Small intestine (tissue), 7 donors: ENCODE results near the gene PXDN. TPM values are rescaled to one million over a fixed set of nuclear protein-coding genes. Genes with fewer than 3 reads are reported as not detected.
A peak's percentile ranks its signal among the peaks of the same experiment; 100 is the strongest.

Source experiments
- DNase-seq, 2 donors: peaks; one replicate each; pipeline versions ENCODE4 v3.0.0 to v3.0.0-alpha.2; 2013
- FAIRE-seq: peaks from 2 replicates; lab custom pipeline; 2012; peaks lifted over from hg19 to GRCh38; lab: Jason Lieb, UNC
- H3K27ac ChIP-seq, 3 donors: one replicate each; pipeline ENCODE4 v1.5.1; 2013; ENCODE audit warnings: low read length in 2 of 3, mild to moderate bottlenecking in 2 of 3, control low read depth in 1 of 3, inconsistent platforms in 1 of 3, low read depth in 1 of 3, moderate library complexity in 1 of 3
- H3K27me3 ChIP-seq, 3 donors: one replicate each; pipeline ENCODE4 v1.6.1; 2013; ENCODE audit warnings: low read length in 3 of 3, inconsistent platforms in 1 of 3; ENCODE audit not compliant: control insufficient read depth in 3 of 3, insufficient read depth in 3 of 3
- H3K36me3 ChIP-seq, 3 donors: one replicate each; pipeline ENCODE4 v1.6.1; 2013; ENCODE audit warnings: low read length in 3 of 3, inconsistent platforms in 1 of 3, low read depth in 1 of 3, mild to moderate bottlenecking in 1 of 3, moderate library complexity in 1 of 3; ENCODE audit not compliant: control insufficient read depth in 3 of 3, insufficient read depth in 2 of 3
- H3K4me1 ChIP-seq, 3 donors: one replicate each; pipeline ENCODE4 v1.6.1; 2013; ENCODE audit warnings: low read length in 2 of 3, inconsistent platforms in 1 of 3, low read depth in 1 of 3, mild to moderate bottlenecking in 1 of 3, moderate library complexity in 1 of 3; ENCODE audit not compliant: control insufficient read depth in 3 of 3, insufficient read depth in 2 of 3
- H3K4me3 ChIP-seq, 3 donors: one replicate each; pipeline ENCODE4 v1.5.1; 2013; ENCODE audit warnings: low read length in 3 of 3, control low read depth in 1 of 3, inconsistent platforms in 1 of 3, low read depth in 1 of 3, mild to moderate bottlenecking in 1 of 3, moderate library complexity in 1 of 3
- H3K9me3 ChIP-seq, 2 donors: one replicate each; pipeline ENCODE4 v1.6.1; 2013; ENCODE audit warnings: low read depth in 1 of 2, low read length in 1 of 2; ENCODE audit not compliant: control insufficient read depth in 2 of 2, insufficient read depth in 1 of 2
- WGBS, 3 donors: extraction: QIAGEN DNeasy Blood & Tissue Kit; methylation state at CpG; one replicate each; pipeline ENCODE4 v1.1.7; 2013; 5-methylcytosine and 5-hydroxymethylcytosine counted together
- polyA plus RNA-seq, 4 donors: library from polyadenylated mRNA; stranded (reverse) in 3 of 4; unstranded in 1 of 4; fragments of 200-250 nt in 3 of 4; fragments of 120-200 nt in 1 of 4; gene quantifications; one replicate each; pipeline versions ENCODE4 v1.2.1 to v1.2.3, GENCODE V29; 2013
- donor health status: healthy with polysubstance abuse.
- donor health status: control.
- donor health status: control.
- donor health status: Bipolar disorder and iron deficiency.
- donor health status: healthy.

PXDN gene
- polyA plus RNA-seq, 4 donors = 0.81 to 38.9 (median 6.6) TPM

GRCh38 chr2:1687254-1687653 lies 57.1 kb downstream of the PXDN start:
- no peak for DNase-seq
- Histone ChIP-seq H3K36me3 (peaks cover 0 to 13% (median 0%) of the 10 kb centered on the region in 3 donors), H3K27ac (no peak overlapping the region), H3K9me3 (no peaks in the 10 kb centered on the region), H3K27me3 (no peaks in the 10 kb centered on the region), H3K4me1 (no peaks in the 10 kb centered on the region), H3K4me3 (no peak overlapping the region)
- no peak for FAIRE-seq
- WGBS, 3 donors = 70 to 87% (median 77%) methylated on average over 14 of the region's 14 CpGs

GRCh38 chr2:1686784-1687105 lies 57.6 kb downstream of the PXDN start:
- Histone ChIP-seq H3K9me3 (no peaks in the 10 kb centered on the region), H3K36me3 (peaks cover 0 to 13% (median 0%) of the 10 kb centered on the region in 3 donors), H3K4me3 (no peak overlapping the region), H3K4me1 (no peaks in the 10 kb centered on the region), H3K27ac (no peak overlapping the region), H3K27me3 (no peaks in the 10 kb centered on the region)
- DNase-seq (no peak), FAIRE-seq (no peak)
- WGBS, 3 donors = 80 to 82% (median 80%) methylated on average over 14 of the region's 14 CpGs

- Histone ChIP-seq H3K27ac (peak overlapping the region in 1 of 3 donors; percentile 11), H3K9me3 (no peaks in the 10 kb centered on the region), H3K36me3 (peaks cover 0 to 17% (median 0%) of the 10 kb centered on the region in 3 donors), H3K4me1 (no peaks in the 10 kb centered on the region), H3K4me3 (no peak overlapping the region), H3K27me3 (no peaks in the 10 kb centered on the region)
- WGBS, 3 donors = 69 to 80% (median 73%) methylated on average over 21 of the region's 21 CpGs
- DNase-seq (no peak), FAIRE-seq (no peak)
Observed at GRCh38 chr2:1685957-1686783, 58.1 kb downstream of the PXDN start.

GRCh38 chr2:1685078-1685956 lies 59.0 kb downstream of the PXDN start:
- Histone ChIP-seq H3K27me3 (no peaks in the 10 kb centered on the region), H3K27ac (no peak overlapping the region), H3K36me3 (peaks cover 0 to 23% (median 0%) of the 10 kb centered on the region in 3 donors), H3K9me3 (no peaks in the 10 kb centered on the region), H3K4me1 (no peaks in the 10 kb centered on the region), H3K4me3 (no peak overlapping the region)
- 82 to 87% (median 82%) methylated on average over 36 of the region's 36 CpGs for WGBS, 3 donors
- no peak for DNase-seq
- FAIRE-seq = no peak

GRCh38 chr2:1683297-1683696 lies 61.0 kb downstream of the PXDN start:
- peaks cover 0 to 28% (median 0%) of the 10 kb centered on the region in 3 donors for H3K36me3 ChIP-seq
- H3K27ac ChIP-seq = no peak overlapping the region
- H3K4me1 ChIP-seq = no peaks in the 10 kb centered on the region
- FAIRE-seq = no peak
- no peaks in the 10 kb centered on the region for H3K9me3 ChIP-seq
- no peak for DNase-seq
- WGBS, 3 donors = 80 to 90% (median 83%) methylated on average over 1 of the region's 1 CpG
- no peaks in the 10 kb centered on the region for H3K27me3 ChIP-seq
- no peak overlapping the region for H3K4me3 ChIP-seq

- DNase-seq = no peak
- Histone ChIP-seq H3K4me1 (no peaks in the 10 kb centered on the region), H3K27me3 (no peaks in the 10 kb centered on the region), H3K36me3 (peaks cover 0 to 38% (median 0%) of the 10 kb centered on the region in 3 donors), H3K27ac (no peak overlapping the region), H3K9me3 (no peaks in the 10 kb centered on the region), H3K4me3 (no peak overlapping the region)
- no peak for FAIRE-seq
Observed at GRCh38 chr2:1682181-1682440, 62.2 kb downstream of the PXDN start.

- no peak for FAIRE-seq
- Histone ChIP-seq H3K9me3 (no peaks in the 10 kb centered on the region), H3K27me3 (no peaks in the 10 kb centered on the region), H3K4me3 (no peak overlapping the region), H3K4me1 (no peaks in the 10 kb centered on the region), H3K27ac (no peak overlapping the region), H3K36me3 (peaks cover 0 to 42% (median 0%) of the 10 kb centered on the region in 3 donors)
- DNase-seq = no peak
- 71 to 82% (median 78%) methylated on average over 20 of the region's 20 CpGs for WGBS, 3 donors
Observed at GRCh38 chr2:1681323-1682180, 62.8 kb downstream of the PXDN start.

- no peak for DNase-seq
- Histone ChIP-seq H3K9me3 (no peaks in the 10 kb centered on the region), H3K27ac (no peak overlapping the region), H3K4me1 (no peaks in the 10 kb centered on the region), H3K27me3 (no peaks in the 10 kb centered on the region), H3K4me3 (no peak overlapping the region), H3K36me3 (peaks cover 0 to 47% (median 0%) of the 10 kb centered on the region in 3 donors)
- 61 to 75% (median 74%) methylated on average over 3 of the region's 3 CpGs for WGBS, 3 donors
- FAIRE-seq = no peak
Observed at GRCh38 chr2:1681017-1681318, 63.3 kb downstream of the PXDN start.
